Endothelial cell of umbilical vein (primary cell): Measurements from ENCODE around the gene LSM3. TPM values are rescaled to one million over a fixed set of nuclear protein-coding genes. Genes with fewer than 3 reads are reported as not detected.

ENCODE experiments used
- BruUV-seq: library from RNA; stranded (reverse); fragments of 400-500 nt; replicated peaks from 2 replicates; lab custom pipeline; 2021; lab: Mats Ljungman, UMichigan
- CTCF ChIA-PET: fragments of 300-600, 350-600 bp; sonication (Branson Sonifier 250); formaldehyde crosslinking; loops from one replicate; lab custom pipeline; 2021; ENCODE audit warnings: antibody characterized with exemption, inconsistent platforms; lab: Charles Lee
- POLR2A ChIA-PET: fragments of 300-600, 350-600 bp; sonication (Branson Sonifier 250); formaldehyde crosslinking; loops from one replicate; lab custom pipeline; 2021; ENCODE audit warnings: antibody characterized with exemption, inconsistent platforms; lab: Charles Lee
- DNase-seq: peaks from one replicate; pipeline ENCODE4 v3.0.0-alpha.2; 2011; ENCODE audit warnings: low read depth, low spot score
- FAIRE-seq: peaks from 2 replicates; lab custom pipeline; 2011; peaks lifted over from hg19 to GRCh38; lab: Jason Lieb, UNC
- H2AFZ ChIP-seq: 2 replicates; pipeline ENCODE4 v1.6.0; 2012; ENCODE audit warnings: low read depth, low read length, control low read depth, inconsistent platforms
- H3K27ac ChIP-seq: 2 replicates; pipeline ENCODE4 v1.5.1; 2011; ENCODE audit warnings: low read depth, mild to moderate bottlenecking, control low read depth, low read length, moderate library complexity; ENCODE audit not compliant: insufficient read depth
- H3K27me3 ChIP-seq, 2 experiments: 2 replicates each; pipeline versions ENCODE4 v1.6.0 to v1.6.1; 2011; ENCODE audit warnings: low read length in 2 of 2, mixed read lengths in 1 of 2; ENCODE audit not compliant: control insufficient read depth in 2 of 2, insufficient read depth in 2 of 2
- H3K36me3 ChIP-seq, 2 experiments: 2 replicates in 1 of 2; 3 replicates in 1 of 2; pipeline ENCODE4 v1.5.1; 2011; ENCODE audit warnings: low read length in 2 of 2, mild to moderate bottlenecking in 1 of 2, moderate library complexity in 1 of 2; ENCODE audit not compliant: control insufficient read depth in 2 of 2, insufficient read depth in 2 of 2; ENCODE audit errors: extremely low read depth in 1 of 2
- H3K4me1 ChIP-seq: 3 replicates; pipeline ENCODE4 v1.5.1; 2011; ENCODE audit warnings: mild to moderate bottlenecking, low read length; ENCODE audit not compliant: control insufficient read depth, insufficient read depth; ENCODE audit errors: extremely low read depth
- H3K4me2 ChIP-seq: 2 replicates; pipeline ENCODE4 v1.6.1; 2011; ENCODE audit warnings: low read length, control low read depth, mixed read lengths; ENCODE audit not compliant: insufficient read depth
- H3K4me3 ChIP-seq, 3 experiments: fragments of 200-600 bp in 1 of 3; sonication (generic), shearing (Covaris generic) in 1 of 3; replicated peaks in 1 of 3; 2 replicates each; pipeline ENCODE4 v1.5.1; 2011 to 2016; ENCODE audit warnings: control low read depth in 3 of 3, low read length in 3 of 3, mild to moderate bottlenecking in 2 of 3, inconsistent platforms in 1 of 3, low read depth in 1 of 3, moderate library complexity in 1 of 3; ENCODE audit not compliant: insufficient read depth in 1 of 3
- H3K79me2 ChIP-seq: 2 replicates; pipeline ENCODE4 v1.6.0; 2012; ENCODE audit warnings: low read length, inconsistent platforms; ENCODE audit not compliant: control insufficient read depth, insufficient read depth
- H3K9ac ChIP-seq: replicated peaks from 2 replicates; pipeline ENCODE3; 2011; ENCODE audit warnings: low read length, control low read depth; ENCODE audit not compliant: insufficient read depth; ENCODE audit errors: extremely low read depth
- H3K9me1 ChIP-seq: replicated peaks from 3 replicates; pipeline ENCODE4 v1.6.0; 2011; ENCODE audit warnings: mild to moderate bottlenecking, low read length; ENCODE audit not compliant: control insufficient read depth, insufficient read depth; ENCODE audit errors: extremely low read depth
- H3K9me3 ChIP-seq: replicated peaks from 2 replicates; pipeline ENCODE4 v1.5.1; 2012; ENCODE audit warnings: low read length, inconsistent platforms; ENCODE audit not compliant: control insufficient read depth, insufficient read depth
- H4K20me1 ChIP-seq: replicated peaks from 2 replicates; pipeline ENCODE3; 2011; ENCODE audit warnings: mild to moderate bottlenecking, low read length; ENCODE audit not compliant: control insufficient read depth, insufficient read depth; ENCODE audit errors: extremely low read depth
- EZH2 ChIP-seq: IDR thresholded peaks from 2 replicates; pipeline ENCODE4 v1.6.1; 2012; ENCODE audit warnings: borderline replicate concordance, low read depth, mild to moderate bottlenecking, moderate library complexity, low read length, inconsistent platforms; ENCODE audit not compliant: severe bottlenecking
- FOS ChIP-seq: IDR thresholded peaks from 2 replicates; pipeline ENCODE4 v1.6.1; 2011; ENCODE audit warnings: mild to moderate bottlenecking, low read length, moderate library complexity, borderline replicate concordance; ENCODE audit not compliant: insufficient read depth
- GATA2 ChIP-seq: IDR thresholded peaks from 2 replicates; pipeline ENCODE4 v1.7.0; 2011; ENCODE audit warnings: low read depth, mild to moderate bottlenecking, moderate library complexity, mixed read lengths, low read length; ENCODE audit not compliant: insufficient read length, insufficient read depth
- JUN ChIP-seq: IDR thresholded peaks from 2 replicates; pipeline ENCODE4 v1.6.1; 2011; ENCODE audit warnings: borderline replicate concordance, low read depth; ENCODE audit not compliant: insufficient read length, insufficient read depth
- MAX ChIP-seq: IDR thresholded peaks from 2 replicates; pipeline ENCODE4 v1.6.1; 2011; ENCODE audit not compliant: insufficient read depth, insufficient read length
- MYC ChIP-seq: IDR thresholded peaks from one replicate; pipeline ENCODE4 v1.6.1; 2011; ENCODE audit warnings: mild to moderate bottlenecking, low read depth, low read length
- POLR2A ChIP-seq: IDR thresholded peaks from 2 replicates; pipeline ENCODE4 v1.6.1; 2012; ENCODE audit warnings: low read depth, mild to moderate bottlenecking, control low read depth, low read length
- POLR2AphosphoS5 ChIP-seq: IDR thresholded peaks from 2 replicates; pipeline ENCODE4 v1.6.1; 2012; ENCODE audit warnings: low read depth, mild to moderate bottlenecking, control low read depth, low read length, moderate library complexity; ENCODE audit not compliant: insufficient read depth
- dilution Hi-C: fragments of 300-500 bp; cut with MboI; formaldehyde crosslinking; loops from one replicate; pipeline ENCODE4 v1.15.0; 2019; ENCODE audit warnings: low sequenced_read_pairs; ENCODE audit not compliant: extremely low pct_ligation_motif_present
- intact Hi-C: fragments of 100-400 bp; cut with micrococcal nuclease; formaldehyde crosslinking; loops from one replicate; pipeline ENCODE4 v1.10.0; 2022
- polyA plus RNA-seq, 4 experiments: library from polyadenylated mRNA; depleted of rRNA in 3 of 4; stranded (reverse) in 3 of 4; unstranded in 1 of 4; fragments of >200 nt; gene quantifications; 2 replicates each; pipeline versions ENCODE4 v1.2.1 to v1.2.3, GENCODE V29; 2011 to 2012; ENCODE audit warnings: missing spikeins in 1 of 4
- total RNA-seq: library from RNA; stranded (reverse); gene quantifications from 2 replicates; pipeline ENCODE4 v1.2.3, GENCODE V29; 2021
- TF ChIP-seq, protein P1 (sequence below), 2 donors: IDR thresholded peaks; 1 replicate in 1 of 2; 2 replicates in 1 of 2; pipeline ENCODE4 v1.5.1; 2011; ENCODE audit warnings: low read length in 2 of 2, mild to moderate bottlenecking in 2 of 2, moderate library complexity in 2 of 2, control low read depth in 1 of 2, inconsistent platforms in 1 of 2, low read depth in 1 of 2; ENCODE audit not compliant: insufficient read depth in 1 of 2; ENCODE audit errors: extremely low read depth in 1 of 2

LSM3 gene
- total and polyA plus RNA-seq, 2 donors (not counting 3 experiments of a cell fraction or from before 2014, with no cell fraction given) = 4.4 to 13.0 TPM

GRCh38 chr3:14183015-14183577 lies 4.5 kb downstream of the LSM3 start:
- ChIA-PET CTCF (interaction anchor here (2.4 kb wide), 1 partner anchor 20 kb away, joined by 11 read pairs; no protein-coding TSS in a partner anchor), POLR2A (no interaction called here)
- H3K36me3 ChIP-seq = peaks cover 3 to 11% of the 10 kb centered on the region in 2 experiments
- dilution Hi-C loops (no loop called here), intact Hi-C loops (no loop called here)
- no peak overlapping the region for H3K9ac ChIP-seq
- peaks cover 6% of the 10 kb centered on the region for H3K4me1 ChIP-seq
- no TSS peak for BruUV-seq
- H3K9me1 ChIP-seq = no peaks in the 10 kb centered on the region
- FAIRE-seq (no peak), DNase-seq (no peak)
- H3K4me2 ChIP-seq = no peak overlapping the region
- H3K27ac ChIP-seq = no peak overlapping the region
- TF ChIP-seq MYC (no peak), GATA2 (no peak), MAX (no peak), JUN (no peak), FOS (no peak), POLR2AphosphoS5 (no peak), POLR2A (no peak), EZH2 (no peak)
- TF ChIP-seq, protein P1, sequence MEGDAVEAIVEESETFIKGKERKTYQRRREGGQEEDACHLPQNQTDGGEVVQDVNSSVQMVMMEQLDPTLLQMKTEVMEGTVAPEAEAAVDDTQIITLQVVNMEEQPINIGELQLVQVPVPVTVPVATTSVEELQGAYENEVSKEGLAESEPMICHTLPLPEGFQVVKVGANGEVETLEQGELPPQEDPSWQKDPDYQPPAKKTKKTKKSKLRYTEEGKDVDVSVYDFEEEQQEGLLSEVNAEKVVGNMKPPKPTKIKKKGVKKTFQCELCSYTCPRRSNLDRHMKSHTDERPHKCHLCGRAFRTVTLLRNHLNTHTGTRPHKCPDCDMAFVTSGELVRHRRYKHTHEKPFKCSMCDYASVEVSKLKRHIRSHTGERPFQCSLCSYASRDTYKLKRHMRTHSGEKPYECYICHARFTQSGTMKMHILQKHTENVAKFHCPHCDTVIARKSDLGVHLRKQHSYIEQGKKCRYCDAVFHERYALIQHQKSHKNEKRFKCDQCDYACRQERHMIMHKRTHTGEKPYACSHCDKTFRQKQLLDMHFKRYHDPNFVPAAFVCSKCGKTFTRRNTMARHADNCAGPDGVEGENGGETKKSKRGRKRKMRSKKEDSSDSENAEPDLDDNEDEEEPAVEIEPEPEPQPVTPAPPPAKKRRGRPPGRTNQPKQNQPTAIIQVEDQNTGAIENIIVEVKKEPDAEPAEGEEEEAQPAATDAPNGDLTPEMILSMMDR (IDR thresholded peaks at IDR 0.05; ENCODE audit: extremely low read depth in 1 of 2, insufficient read depth in 1 of 2, low read depth in 1 of 2, low read length in 2 of 2) = no peak
- peaks cover 27% of the 10 kb centered on the region for H3K79me2 ChIP-seq
- H3K4me3 ChIP-seq = no peak overlapping the region
- H3K27me3 ChIP-seq = no peaks in the 10 kb centered on the region
- no peak overlapping the region for H2AFZ ChIP-seq
- H4K20me1 ChIP-seq = no peaks in the 10 kb centered on the region
- H3K9me3 ChIP-seq = no peaks in the 10 kb centered on the region
